SK-N-SH (cell line): ENCODE results near the gene AQP3. TPM values are rescaled to one million over a fixed set of nuclear protein-coding genes. Genes with fewer than 3 reads are reported as not detected.

ENCODE experiments used
- CTCF ChIA-PET: fragments of 300-600, 350-600 bp; formaldehyde crosslinking; extraction: SDS; loops from one replicate; lab custom pipeline; 2021; lab: Yijun Ruan, JAX
- POLR2A ChIA-PET: fragments of 350-600 bp; sonication (Branson Sonifier 250); formaldehyde crosslinking; extraction: SDS; loops from one replicate; lab custom pipeline; 2020; ENCODE audit warnings: antibody characterized with exemption, inconsistent platforms; lab: Yijun Ruan, JAX
- DNase-seq: peaks from one replicate; pipeline ENCODE4 v3.0.0; 2012
- H2AFZ ChIP-seq: fragments of 200-600 bp; sonication (generic); 2 replicates; pipeline ENCODE4 v1.8.1; 2016; ENCODE audit warnings: antibody characterized with exemption, mild to moderate bottlenecking, low read depth
- H3F3A ChIP-seq: fragments of 200-600 bp; sonication (generic); replicated peaks from 2 replicates; pipeline ENCODE3; 2016; ENCODE audit warnings: antibody characterized with exemption, mild to moderate bottlenecking; ENCODE audit not compliant: insufficient read depth
- H3K27ac ChIP-seq, 2 experiments: fragments of 200-500 bp in 1 of 2; fragments of 200-600 bp in 1 of 2; sonication (Bioruptor generic) in 1 of 2; sonication (generic), shearing (Covaris generic) in 1 of 2; 2 replicates each; pipeline versions ENCODE4 v1.5.1 to v1.6.1; 2014 to 2016; ENCODE audit warnings: low read depth in 2 of 2, inconsistent platforms in 1 of 2, low read length in 1 of 2, mild to moderate bottlenecking in 1 of 2, mixed read lengths in 1 of 2
- H3K27me3 ChIP-seq: fragments of 200-600 bp; sonication (generic), shearing (Covaris generic); 2 replicates; pipeline ENCODE4 v1.6.1; 2016; ENCODE audit warnings: mixed run types; ENCODE audit not compliant: insufficient read depth
- H3K36me3 ChIP-seq, 2 experiments: fragments of 200-500 bp in 1 of 2; fragments of 200-600 bp in 1 of 2; sonication (Bioruptor generic) in 1 of 2; sonication (generic) in 1 of 2; replicated peaks in 1 of 2; 2 replicates each; pipeline versions ENCODE3 to v1.5.1; 2014 to 2016; ENCODE audit warnings: low read length in 1 of 2, mild to moderate bottlenecking in 1 of 2; ENCODE audit not compliant: insufficient read depth in 2 of 2, control insufficient read depth in 1 of 2
- H3K4me1 ChIP-seq, 2 experiments: fragments of 200-500 bp in 1 of 2; fragments of 200-600 bp in 1 of 2; sonication (Bioruptor generic) in 1 of 2; sonication (generic), shearing (Covaris generic) in 1 of 2; 2 replicates each; pipeline versions ENCODE4 v1.5.1 to v1.6.1; 2014 to 2016; ENCODE audit warnings: low read depth in 1 of 2, low read length in 1 of 2, mixed run types in 1 of 2; ENCODE audit not compliant: insufficient read depth in 2 of 2, control insufficient read depth in 1 of 2
- H3K4me2 ChIP-seq: fragments of 200-600 bp; sonication (generic), shearing (Covaris generic); 2 replicates; pipeline ENCODE4 v1.6.1; 2017; ENCODE audit warnings: mixed run types
- H3K4me3 ChIP-seq, 2 experiments: fragments of 200-500 bp in 1 of 2; fragments of 200-600 bp in 1 of 2; sonication (Bioruptor generic) in 1 of 2; sonication (generic), shearing (Covaris generic) in 1 of 2; 2 replicates each; pipeline versions ENCODE4 v1.5.1 to v1.8.1; 2014 to 2016; ENCODE audit warnings: low read depth in 2 of 2, inconsistent platforms in 1 of 2, low read length in 1 of 2, mild to moderate bottlenecking in 1 of 2, mixed read lengths in 1 of 2, moderate library complexity in 1 of 2
- H3K79me2 ChIP-seq: fragments of 200-600 bp; sonication (generic); 2 replicates; pipeline ENCODE4 v1.8.1; 2017; ENCODE audit warnings: mild to moderate bottlenecking; ENCODE audit not compliant: insufficient read depth
- H3K9ac ChIP-seq: fragments of 200-600 bp; sonication (generic); 2 replicates; pipeline ENCODE4 v1.6.1; 2017; ENCODE audit warnings: mixed run types
- H3K9me2 ChIP-seq: fragments of 200-600 bp; sonication (generic); 2 replicates; pipeline ENCODE4 v1.6.1; 2017; ENCODE audit warnings: mixed run types
- H3K9me3 ChIP-seq: fragments of 200-600 bp; sonication (generic); 2 replicates; pipeline ENCODE4 v1.6.1; 2017; ENCODE audit warnings: mixed run types, mild to moderate bottlenecking, moderate library complexity
- H4K20me1 ChIP-seq: fragments of 200-600 bp; sonication (generic); 2 replicates; pipeline ENCODE4 v1.6.1; 2017; ENCODE audit warnings: mild to moderate bottlenecking, mixed run types; ENCODE audit not compliant: insufficient read depth
- CHD2 ChIP-seq: fragments of 150-350 bp; IDR thresholded peaks from 2 replicates; pipeline ENCODE4 v1.6.1; 2018; ENCODE audit warnings: low read length; ENCODE audit not compliant: partially characterized antibody
- FOSL2 ChIP-seq: IDR thresholded peaks from 2 replicates; pipeline ENCODE4 v1.4.0; 2012; ENCODE audit warnings: low read depth, mild to moderate bottlenecking, moderate library complexity, borderline replicate concordance
- FOXM1 ChIP-seq: IDR thresholded peaks from 2 replicates; pipeline ENCODE4 v1.4.0; 2012; ENCODE audit warnings: low read depth, mild to moderate bottlenecking
- MAX ChIP-seq: IDR thresholded peaks from 2 replicates; pipeline ENCODE4 v1.4.0; 2012; ENCODE audit warnings: low read depth
- NFIC ChIP-seq: IDR thresholded peaks from 2 replicates; pipeline ENCODE4 v1.4.0; 2012; ENCODE audit warnings: borderline replicate concordance
- RAD21 ChIP-seq: IDR thresholded peaks from 2 replicates; pipeline ENCODE4 v1.6.1; 2012; ENCODE audit warnings: mild to moderate bottlenecking, low read length
- RCOR1 ChIP-seq: fragments of 150-350 bp; IDR thresholded peaks from 2 replicates; pipeline ENCODE4 v1.6.1; 2017; ENCODE audit warnings: antibody characterized with exemption, low read length
- SMC3 ChIP-seq: IDR thresholded peaks from 2 replicates; pipeline ENCODE4 v1.6.1; 2012; ENCODE audit warnings: low read depth, low read length, improper control_type of control experiment
- TCF12 ChIP-seq: IDR thresholded peaks from 2 replicates; pipeline ENCODE4 v1.4.0; 2012
- WGBS: methylation state at CpG from one replicate; pipeline ENCODE4 v1.1.6; 2017; ENCODE audit warnings: low lambda C conversion rate; 5-methylcytosine and 5-hydroxymethylcytosine counted together
- polyA plus RNA-seq, 3 experiments: library from polyadenylated mRNA; depleted of rRNA; stranded (reverse); fragments of >200 nt; gene quantifications; 2 replicates each; pipeline ENCODE4 v1.2.3, GENCODE V29; 2012
- TF ChIP-seq, protein P1 (sequence below): fragments of 200-600 bp; sonication (generic); IDR thresholded peaks from 2 replicates; pipeline ENCODE4 v1.6.1; 2017; ENCODE audit warnings: antibody characterized with exemption, mild to moderate bottlenecking, moderate library complexity

Gene AQP3
- polyA plus RNA-seq, 1 of the 3 experiments (the other 2 are of a cell fraction) = 0.64 TPM

DNA sequence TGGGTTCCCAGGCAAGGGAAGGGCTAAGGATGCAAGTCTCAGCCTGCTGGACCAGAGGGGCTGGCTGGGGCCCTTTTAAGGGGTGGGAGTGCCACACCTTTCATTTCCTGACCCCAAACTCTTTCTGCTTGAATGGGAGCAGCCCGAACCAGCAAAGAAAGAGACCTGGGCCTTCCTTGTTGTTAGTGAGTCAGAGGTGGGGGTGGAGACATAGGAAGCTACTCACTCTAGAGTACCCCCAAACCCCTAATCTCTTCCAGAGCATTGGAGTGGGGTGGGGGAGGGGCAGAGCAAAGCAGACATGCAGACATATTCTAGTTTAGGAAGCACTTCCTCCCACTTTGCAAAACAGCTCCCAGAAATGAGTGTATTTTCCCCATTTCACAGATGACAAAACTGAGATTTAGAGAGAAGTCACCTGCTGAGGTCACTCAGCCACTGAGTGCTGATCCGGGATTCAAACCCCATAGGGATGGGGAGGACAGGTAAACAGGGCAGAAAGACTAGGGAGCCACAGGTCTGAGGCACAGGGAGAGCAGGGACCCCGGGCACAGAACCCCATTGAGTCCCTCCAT is 6.0 kb upstream of the AQP3 start:
- H3K4me1 ChIP-seq = peaks cover 0 to 5% of the 10 kb centered on the region in 2 experiments; a peak in 1 of 4 replicates
- TF ChIP-seq FOXM1 (no peak), TCF12 (no peak), RCOR1 (no peak), MAX (no peak), FOSL2 (no peak), CHD2 (no peak)
- TF ChIP-seq, protein P1, sequence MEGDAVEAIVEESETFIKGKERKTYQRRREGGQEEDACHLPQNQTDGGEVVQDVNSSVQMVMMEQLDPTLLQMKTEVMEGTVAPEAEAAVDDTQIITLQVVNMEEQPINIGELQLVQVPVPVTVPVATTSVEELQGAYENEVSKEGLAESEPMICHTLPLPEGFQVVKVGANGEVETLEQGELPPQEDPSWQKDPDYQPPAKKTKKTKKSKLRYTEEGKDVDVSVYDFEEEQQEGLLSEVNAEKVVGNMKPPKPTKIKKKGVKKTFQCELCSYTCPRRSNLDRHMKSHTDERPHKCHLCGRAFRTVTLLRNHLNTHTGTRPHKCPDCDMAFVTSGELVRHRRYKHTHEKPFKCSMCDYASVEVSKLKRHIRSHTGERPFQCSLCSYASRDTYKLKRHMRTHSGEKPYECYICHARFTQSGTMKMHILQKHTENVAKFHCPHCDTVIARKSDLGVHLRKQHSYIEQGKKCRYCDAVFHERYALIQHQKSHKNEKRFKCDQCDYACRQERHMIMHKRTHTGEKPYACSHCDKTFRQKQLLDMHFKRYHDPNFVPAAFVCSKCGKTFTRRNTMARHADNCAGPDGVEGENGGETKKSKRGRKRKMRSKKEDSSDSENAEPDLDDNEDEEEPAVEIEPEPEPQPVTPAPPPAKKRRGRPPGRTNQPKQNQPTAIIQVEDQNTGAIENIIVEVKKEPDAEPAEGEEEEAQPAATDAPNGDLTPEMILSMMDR = no peak
- CTCF ChIA-PET = interaction anchor here (0.6 to 10.1 kb wide), 20 partner anchors 11 to 235 kb away, joined by 3 to 135 read pairs (median 6); partner anchors contain the start of genes NFX1 and NOL6
- peak overlapping the region; percentile 72; the same call in 1 of the 2 replicates for H2AFZ ChIP-seq
- DNase-seq = no peak
- H4K20me1 ChIP-seq = no peaks in the 10 kb centered on the region
- H3K9ac ChIP-seq = peak overlapping the region; percentile 14; the same call in 1 of the 2 replicates
- 80% methylated on average over 3 of the region's 3 CpGs for WGBS
- H3K9me3 ChIP-seq = no peaks in the 10 kb centered on the region
- H3K79me2 ChIP-seq = no peaks in the 10 kb centered on the region
- H3K4me3 ChIP-seq = no peak overlapping the region
- POLR2A ChIA-PET = interaction anchor here (0.6 kb wide), 1 partner anchor 48 kb away, joined by 3 read pairs; no protein-coding TSS in a partner anchor
- H3F3A ChIP-seq = no peaks in the 10 kb centered on the region
- H3K36me3 ChIP-seq = no peaks in the 10 kb centered on the region
- H3K4me2 ChIP-seq = 0 out of 2 replicates have a peak overlapping the region, but pooled peaks have one; percentile 23
- no peaks in the 10 kb centered on the region for H3K27me3 ChIP-seq
- no peaks in the 10 kb centered on the region for H3K9me2 ChIP-seq
- H3K27ac ChIP-seq = no peak overlapping the region

GRCh38 chr9:33452828-33453271 is 5.5 kb upstream of the AQP3 start:
- Histone ChIP-seq H3K9ac (peak overlapping the region; percentile 14; the same call in 1 of the 2 replicates), H3K36me3 (no peaks in the 10 kb centered on the region), H3K27me3 (no peaks in the 10 kb centered on the region), H3K79me2 (no peaks in the 10 kb centered on the region), H2AFZ (peak overlapping the region; percentile 72; the same call in 1 of the 2 replicates), H3K9me2 (no peaks in the 10 kb centered on the region), H3K27ac (no peak overlapping the region), H3K4me3 (peak overlapping the region in 1 of 2 experiments; percentile 13; a peak in 1 of 4 replicates), H3K9me3 (no peaks in the 10 kb centered on the region), H3F3A (no peaks in the 10 kb centered on the region), H4K20me1 (no peaks in the 10 kb centered on the region), H3K4me2 (0 out of 2 replicates have a peak overlapping the region, but pooled peaks have one; percentile 23), H3K4me1 (peaks cover 0 to 9% of the 10 kb centered on the region in 2 experiments; a peak in 1 of 4 replicates)
- POLR2A ChIA-PET = interaction anchor here (0.6 kb wide), 1 partner anchor 48 kb away, joined by 3 read pairs; no protein-coding TSS in a partner anchor
- 6% methylated on average over 4 of the region's 7 CpGs for WGBS
- CTCF ChIA-PET = interaction anchor here (0.6 to 10.1 kb wide), 21 partner anchors 12 to 235 kb away, joined by 3 to 135 read pairs (median 6); partner anchors contain the start of genes NFX1 and NOL6
- DNase-seq = peak; percentile 76
- TF ChIP-seq, protein P1 = peak; percentile 79
- TF ChIP-seq SMC3 (peak; percentile 55), RAD21 (peak; percentile 67), NFIC (no peak), FOSL2 (peak; percentile 34; the same call in 1 of the 2 replicates), MAX (peak; percentile 42; the same call in 1 of the 2 replicates)
- TF ChIP-seq, all 33 proteins: peak for 5
